ENCODE results near the gene LSM4. TPM values are rescaled to one million over a fixed set of nuclear protein-coding genes. Genes with fewer than 3 reads are reported as not detected.
A peak's percentile ranks its signal among the peaks of the same experiment; 100 is the strongest.

The LSM4 gene
- total and polyA plus RNA-seq, 2 of the 13 experiments (the other 11 are each of a cell fraction or from before 2014, with no cell fraction given): 65.8 to 166 TPM

DNA sequence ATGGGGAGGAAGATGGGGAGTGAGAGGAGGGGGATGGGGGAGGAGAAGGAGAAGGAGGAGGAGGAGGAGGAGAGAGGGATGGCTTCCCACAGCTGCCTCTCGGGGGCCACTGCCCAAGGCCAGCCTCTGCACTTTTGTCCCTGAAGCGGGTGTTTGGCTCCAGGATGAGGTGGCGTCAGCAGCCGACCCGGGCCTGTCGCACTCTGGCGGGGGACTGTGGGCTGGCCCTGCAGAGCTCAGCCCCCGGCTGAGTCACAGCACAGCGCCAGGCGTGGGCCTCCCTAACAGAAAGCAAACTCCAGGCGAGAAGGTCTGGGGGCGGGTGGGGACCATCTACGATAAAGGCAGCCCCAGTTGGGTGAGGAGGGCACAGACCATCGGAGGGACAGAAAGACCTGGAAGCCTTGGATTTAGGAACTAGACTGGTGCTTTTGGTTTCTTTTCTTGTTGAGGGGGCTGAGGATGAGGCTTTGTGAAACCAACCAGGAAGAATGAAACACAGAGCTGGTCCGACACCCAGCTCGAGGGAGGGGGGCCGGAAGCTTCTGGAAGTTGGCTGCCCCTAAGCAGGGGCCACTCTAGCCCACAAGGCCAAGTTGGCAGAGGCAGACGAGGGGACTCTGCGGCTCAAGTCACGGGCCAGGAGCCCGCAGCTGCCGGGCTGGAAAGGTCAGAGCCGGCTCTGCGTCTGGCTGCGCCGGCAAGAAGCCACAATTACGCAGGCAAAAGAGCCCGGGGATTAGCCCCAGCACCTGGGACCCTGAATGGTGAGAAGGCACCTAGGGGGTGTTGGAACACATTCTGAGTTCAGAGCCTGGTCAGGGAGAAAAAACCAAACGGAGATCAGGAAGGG, 18.2 kb downstream of the LSM4 start (continued):
- TF ChIP-seq, protein P1, sequence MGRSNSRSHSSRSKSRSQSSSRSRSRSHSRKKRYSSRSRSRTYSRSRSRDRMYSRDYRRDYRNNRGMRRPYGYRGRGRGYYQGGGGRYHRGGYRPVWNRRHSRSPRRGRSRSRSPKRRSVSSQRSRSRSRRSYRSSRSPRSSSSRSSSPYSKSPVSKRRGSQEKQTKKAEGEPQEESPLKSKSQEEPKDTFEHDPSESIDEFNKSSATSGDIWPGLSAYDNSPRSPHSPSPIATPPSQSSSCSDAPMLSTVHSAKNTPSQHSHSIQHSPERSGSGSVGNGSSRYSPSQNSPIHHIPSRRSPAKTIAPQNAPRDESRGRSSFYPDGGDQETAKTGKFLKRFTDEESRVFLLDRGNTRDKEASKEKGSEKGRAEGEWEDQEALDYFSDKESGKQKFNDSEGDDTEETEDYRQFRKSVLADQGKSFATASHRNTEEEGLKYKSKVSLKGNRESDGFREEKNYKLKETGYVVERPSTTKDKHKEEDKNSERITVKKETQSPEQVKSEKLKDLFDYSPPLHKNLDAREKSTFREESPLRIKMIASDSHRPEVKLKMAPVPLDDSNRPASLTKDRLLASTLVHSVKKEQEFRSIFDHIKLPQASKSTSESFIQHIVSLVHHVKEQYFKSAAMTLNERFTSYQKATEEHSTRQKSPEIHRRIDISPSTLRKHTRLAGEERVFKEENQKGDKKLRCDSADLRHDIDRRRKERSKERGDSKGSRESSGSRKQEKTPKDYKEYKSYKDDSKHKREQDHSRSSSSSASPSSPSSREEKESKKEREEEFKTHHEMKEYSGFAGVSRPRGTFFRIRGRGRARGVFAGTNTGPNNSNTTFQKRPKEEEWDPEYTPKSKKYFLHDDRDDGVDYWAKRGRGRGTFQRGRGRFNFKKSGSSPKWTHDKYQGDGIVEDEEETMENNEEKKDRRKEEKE (IDR thresholded peaks at IDR 0.05): no peak
- TF ChIP-seq MBD4 (IDR thresholded peaks at IDR 0.05; ENCODE audit: borderline replicate concordance, low read length) (no peak), JUN (CRISPR knock-in tag; IDR thresholded peaks at IDR 0.05) (0 out of 2 replicates have a peak, but pooled peaks have one; percentile 40), ZFP36L1 (CRISPR knock-in tag; IDR thresholded peaks at IDR 0.05) (0 out of 2 replicates have a peak, but pooled peaks have one; percentile 47), ZNF33B (CRISPR knock-in tag; IDR thresholded peaks at IDR 0.05) (peak; percentile 76; the same call in 1 of the 2 replicates), ZNF232 (CRISPR knock-in tag; IDR thresholded peaks at IDR 0.05; ENCODE audit: borderline replicate concordance) (no peak), TMF1 (CRISPR knock-in tag; IDR thresholded peaks at IDR 0.05; ENCODE audit: low read depth) (no peak), IRX3 (CRISPR knock-in tag; IDR thresholded peaks at IDR 0.05; ENCODE audit: borderline replicate concordance, low read depth) (no peak), ZNF562 (CRISPR knock-in tag; IDR thresholded peaks at IDR 0.05; ENCODE audit: borderline replicate concordance) (no peak), ZNF850 (CRISPR knock-in tag; conservative IDR thresholded peaks at IDR 0.05) (0 out of 2 replicates have a peak, but pooled peaks have one; percentile 51), ZBTB3 (CRISPR knock-in tag; IDR thresholded peaks at IDR 0.05; ENCODE audit: borderline replicate concordance, low read depth) (peak; percentile 56; the same call in 1 of the 2 replicates)
- TF ChIP-seq, protein P2, sequence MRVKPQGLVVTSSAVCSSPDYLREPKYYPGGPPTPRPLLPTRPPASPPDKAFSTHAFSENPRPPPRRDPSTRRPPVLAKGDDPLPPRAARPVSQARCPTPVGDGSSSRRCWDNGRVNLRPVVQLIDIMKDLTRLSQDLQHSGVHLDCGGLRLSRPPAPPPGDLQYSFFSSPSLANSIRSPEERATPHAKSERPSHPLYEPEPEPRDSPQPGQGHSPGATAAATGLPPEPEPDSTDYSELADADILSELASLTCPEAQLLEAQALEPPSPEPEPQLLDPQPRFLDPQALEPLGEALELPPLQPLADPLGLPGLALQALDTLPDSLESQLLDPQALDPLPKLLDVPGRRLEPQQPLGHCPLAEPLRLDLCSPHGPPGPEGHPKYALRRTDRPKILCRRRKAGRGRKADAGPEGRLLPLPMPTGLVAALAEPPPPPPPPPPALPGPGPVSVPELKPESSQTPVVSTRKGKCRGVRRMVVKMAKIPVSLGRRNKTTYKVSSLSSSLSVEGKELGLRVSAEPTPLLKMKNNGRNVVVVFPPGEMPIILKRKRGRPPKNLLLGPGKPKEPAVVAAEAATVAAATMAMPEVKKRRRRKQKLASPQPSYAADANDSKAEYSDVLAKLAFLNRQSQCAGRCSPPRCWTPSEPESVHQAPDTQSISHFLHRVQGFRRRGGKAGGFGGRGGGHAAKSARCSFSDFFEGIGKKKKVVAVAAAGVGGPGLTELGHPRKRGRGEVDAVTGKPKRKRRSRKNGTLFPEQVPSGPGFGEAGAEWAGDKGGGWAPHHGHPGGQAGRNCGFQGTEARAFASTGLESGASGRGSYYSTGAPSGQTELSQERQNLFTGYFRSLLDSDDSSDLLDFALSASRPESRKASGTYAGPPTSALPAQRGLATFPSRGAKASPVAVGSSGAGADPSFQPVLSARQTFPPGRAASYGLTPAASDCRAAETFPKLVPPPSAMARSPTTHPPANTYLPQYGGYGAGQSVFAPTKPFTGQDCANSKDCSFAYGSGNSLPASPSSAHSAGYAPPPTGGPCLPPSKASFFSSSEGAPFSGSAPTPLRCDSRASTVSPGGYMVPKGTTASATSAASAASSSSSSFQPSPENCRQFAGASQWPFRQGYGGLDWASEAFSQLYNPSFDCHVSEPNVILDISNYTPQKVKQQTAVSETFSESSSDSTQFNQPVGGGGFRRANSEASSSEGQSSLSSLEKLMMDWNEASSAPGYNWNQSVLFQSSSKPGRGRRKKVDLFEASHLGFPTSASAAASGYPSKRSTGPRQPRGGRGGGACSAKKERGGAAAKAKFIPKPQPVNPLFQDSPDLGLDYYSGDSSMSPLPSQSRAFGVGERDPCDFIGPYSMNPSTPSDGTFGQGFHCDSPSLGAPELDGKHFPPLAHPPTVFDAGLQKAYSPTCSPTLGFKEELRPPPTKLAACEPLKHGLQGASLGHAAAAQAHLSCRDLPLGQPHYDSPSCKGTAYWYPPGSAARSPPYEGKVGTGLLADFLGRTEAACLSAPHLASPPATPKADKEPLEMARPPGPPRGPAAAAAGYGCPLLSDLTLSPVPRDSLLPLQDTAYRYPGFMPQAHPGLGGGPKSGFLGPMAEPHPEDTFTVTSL (CRISPR knock-in tag; IDR thresholded peaks at IDR 0.05; ENCODE audit: borderline replicate concordance): no peak; the same call in 1 of the 2 replicates
- TF ChIP-seq, protein P3, sequence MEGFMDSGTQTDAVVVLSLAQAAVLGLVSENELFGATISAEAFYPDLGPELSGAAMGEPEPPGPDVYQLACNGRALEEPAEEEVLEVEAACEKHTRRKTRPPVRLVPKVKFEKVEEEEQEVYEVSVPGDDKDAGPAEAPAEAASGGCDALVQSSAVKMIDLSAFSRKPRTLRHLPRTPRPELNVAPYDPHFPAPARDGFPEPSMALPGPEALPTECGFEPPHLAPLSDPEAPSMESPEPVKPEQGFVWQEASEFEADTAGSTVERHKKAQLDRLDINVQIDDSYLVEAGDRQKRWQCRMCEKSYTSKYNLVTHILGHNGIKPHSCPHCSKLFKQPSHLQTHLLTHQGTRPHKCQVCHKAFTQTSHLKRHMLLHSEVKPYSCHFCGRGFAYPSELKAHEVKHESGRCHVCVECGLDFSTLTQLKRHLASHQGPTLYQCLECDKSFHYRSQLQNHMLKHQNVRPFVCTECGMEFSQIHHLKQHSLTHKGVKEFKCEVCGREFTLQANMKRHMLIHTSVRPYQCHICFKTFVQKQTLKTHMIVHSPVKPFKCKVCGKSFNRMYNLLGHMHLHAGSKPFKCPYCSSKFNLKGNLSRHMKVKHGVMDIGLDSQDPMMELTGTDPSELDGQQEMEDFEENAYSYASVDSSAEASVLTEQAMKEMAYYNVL (CRISPR knock-in tag; IDR thresholded peaks at IDR 0.05; ENCODE audit: borderline replicate concordance): peak; percentile 93; the same call in 1 of the 2 replicates
- TF ChIP-seq, protein P4, sequence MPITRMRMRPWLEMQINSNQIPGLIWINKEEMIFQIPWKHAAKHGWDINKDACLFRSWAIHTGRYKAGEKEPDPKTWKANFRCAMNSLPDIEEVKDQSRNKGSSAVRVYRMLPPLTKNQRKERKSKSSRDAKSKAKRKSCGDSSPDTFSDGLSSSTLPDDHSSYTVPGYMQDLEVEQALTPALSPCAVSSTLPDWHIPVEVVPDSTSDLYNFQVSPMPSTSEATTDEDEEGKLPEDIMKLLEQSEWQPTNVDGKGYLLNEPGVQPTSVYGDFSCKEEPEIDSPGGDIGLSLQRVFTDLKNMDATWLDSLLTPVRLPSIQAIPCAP (CRISPR knock-in tag; IDR thresholded peaks at IDR 0.05; ENCODE audit: low read depth): peak; percentile 14; the same call in 1 of the 2 replicates
